Stimulated activated CD4-positive, alpha-beta T cell treated with anti-CD3 and anti-CD28 coated beads, Interleukin-1b, Interleukin-23, amount 100 ng/mL, for 1 hour (primary cell): ENCODE results near the gene IKZF3.
"Not testable (repeated sequence)": the region's sequence is repeated elsewhere in the genome, so short reads cannot be mapped to it uniquely, and the experiment has no call there.

Experiments
- DNase-seq, 2 donors: peaks; one replicate each; pipeline ENCODE4 v3.0.0-alpha.2; 2020; ENCODE audit warnings: low read depth in 2 of 2

The IKZF3 gene

GRCh38 chr17:39863918-39864746 lies at the start of gene IKZF3:
Gene IKZF3 (minus strand): TSS chr17:39864312. CDS start chr17:39864126, 186 bp downstream.
- DNase-seq = peak; percentile 66 to 72

GRCh38 chr17:39908789-39909352 lies 44.8 kb upstream of the IKZF3 start:
- no peak for DNase-seq

GRCh38 chr17:39904990-39905288 lies 40.8 kb upstream of the IKZF3 start:
- no peak for DNase-seq

GRCh38 chr17:39903158-39903884 lies 39.2 kb upstream of the IKZF3 start:
- DNase-seq = no peak

GRCh38 chr17:39902027-39902426 lies 37.9 kb upstream of the IKZF3 start:
- not testable (repeated sequence) for DNase-seq

GRCh38 chr17:39899215-39899614 lies 35.1 kb upstream of the IKZF3 start:
- DNase-seq = no peak

- no peak for DNase-seq
Measured at GRCh38 chr17:39898088-39898487, 34.0 kb upstream of the IKZF3 start.

- no peak for DNase-seq
Measured at GRCh38 chr17:39894681-39895376, 30.7 kb upstream of the IKZF3 start.

- no peak for DNase-seq
Measured at GRCh38 chr17:39889200-39889599, 25.1 kb upstream of the IKZF3 start.

- DNase-seq = no peak
Measured at GRCh38 chr17:39887078-39887477, 23.0 kb upstream of the IKZF3 start.

- not testable (repeated sequence) for DNase-seq
Measured at GRCh38 chr17:39886102-39886501, 22.0 kb upstream of the IKZF3 start.

- no peak for DNase-seq
Measured at GRCh38 chr17:39872751-39873150, 8.6 kb upstream of the IKZF3 start.

- no peak for DNase-seq
Measured at GRCh38 chr17:39871801-39872200, 7.7 kb upstream of the IKZF3 start.

GRCh38 chr17:39870776-39871175 lies 6.7 kb upstream of the IKZF3 start:
- DNase-seq = no peak

- DNase-seq = no peak
Measured at GRCh38 chr17:39868554-39868942, 4.4 kb upstream of the IKZF3 start.

GRCh38 chr17:39867880-39868553 lies 3.9 kb upstream of the IKZF3 start, which contains the start of gene ZPBP2:
Gene ZPBP2 (plus strand): TSS chr17:39868202. CDS start chr17:39868355, 153 bp downstream.
- DNase-seq = peak in 1 of 2 donors; percentile 29

- peak in 1 of 2 donors; percentile 34 for DNase-seq
Measured at GRCh38 chr17:39867084-39867879, 3.2 kb upstream of the IKZF3 start.

- DNase-seq = no peak
Measured at GRCh38 chr17:39866013-39866730, 2.1 kb upstream of the IKZF3 start.

- DNase-seq = no peak
Measured at GRCh38 chr17:39863244-39863917, 731 bp downstream of the IKZF3 start.
